Measurements from ENCODE around the gene TSKU. TPM values are rescaled to one million over a fixed set of nuclear protein-coding genes. Genes with fewer than 3 reads are reported as not detected.
A peak's percentile ranks its signal among the peaks of the same experiment; 100 is the strongest.

TSKU gene
- total RNA-seq, 1 donor from 2014 or later = 27.5 TPM

DNA sequence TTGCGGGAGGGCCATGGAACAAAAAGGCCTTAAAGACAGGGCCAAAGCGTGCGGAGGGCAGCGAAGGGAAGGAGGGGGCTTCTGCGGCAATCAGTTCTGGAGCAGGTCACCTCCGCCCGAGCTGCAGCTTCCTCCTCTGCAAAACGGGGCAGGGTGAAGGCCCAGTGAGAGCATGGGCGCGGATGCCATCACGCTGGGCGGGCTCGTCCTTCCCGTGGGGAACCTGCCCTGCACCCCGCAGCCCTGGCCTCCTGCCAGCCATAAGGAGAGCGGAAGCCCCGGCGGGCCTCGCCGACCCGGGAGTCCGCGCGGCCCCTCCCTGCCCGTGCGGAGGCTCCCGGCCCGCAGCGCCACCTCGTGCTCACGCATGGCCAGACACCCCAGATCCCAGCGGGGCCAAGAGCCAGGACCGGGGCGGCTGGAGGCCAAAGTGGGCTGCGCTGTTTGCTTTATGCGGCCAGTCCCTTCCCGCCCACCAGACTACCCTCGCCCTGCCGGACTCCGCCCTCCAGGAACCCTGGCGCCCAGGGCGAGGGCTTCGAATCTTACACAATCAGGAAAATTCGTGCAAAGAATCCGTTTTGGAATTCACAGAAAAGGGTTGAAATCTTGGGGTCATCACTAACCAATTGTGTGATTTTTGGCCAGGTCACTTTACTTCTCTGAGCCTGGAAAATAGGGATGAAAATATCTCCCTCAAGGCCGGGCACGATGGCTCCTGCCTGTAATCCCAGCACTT is 16.1 kb downstream of the TSKU start:
- peaks cover 19% of the 10 kb centered on the region for H3K4me1 Mint-ChIP-seq
- TF ChIP-seq, protein P1, sequence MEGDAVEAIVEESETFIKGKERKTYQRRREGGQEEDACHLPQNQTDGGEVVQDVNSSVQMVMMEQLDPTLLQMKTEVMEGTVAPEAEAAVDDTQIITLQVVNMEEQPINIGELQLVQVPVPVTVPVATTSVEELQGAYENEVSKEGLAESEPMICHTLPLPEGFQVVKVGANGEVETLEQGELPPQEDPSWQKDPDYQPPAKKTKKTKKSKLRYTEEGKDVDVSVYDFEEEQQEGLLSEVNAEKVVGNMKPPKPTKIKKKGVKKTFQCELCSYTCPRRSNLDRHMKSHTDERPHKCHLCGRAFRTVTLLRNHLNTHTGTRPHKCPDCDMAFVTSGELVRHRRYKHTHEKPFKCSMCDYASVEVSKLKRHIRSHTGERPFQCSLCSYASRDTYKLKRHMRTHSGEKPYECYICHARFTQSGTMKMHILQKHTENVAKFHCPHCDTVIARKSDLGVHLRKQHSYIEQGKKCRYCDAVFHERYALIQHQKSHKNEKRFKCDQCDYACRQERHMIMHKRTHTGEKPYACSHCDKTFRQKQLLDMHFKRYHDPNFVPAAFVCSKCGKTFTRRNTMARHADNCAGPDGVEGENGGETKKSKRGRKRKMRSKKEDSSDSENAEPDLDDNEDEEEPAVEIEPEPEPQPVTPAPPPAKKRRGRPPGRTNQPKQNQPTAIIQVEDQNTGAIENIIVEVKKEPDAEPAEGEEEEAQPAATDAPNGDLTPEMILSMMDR (conservative IDR thresholded peaks at IDR 0.05) = peak; percentile 93
- H3K27me3 Mint-ChIP-seq (ENCODE audit: low read depth) = no peaks in the 10 kb centered on the region
- H3K27ac Mint-ChIP-seq (ENCODE audit: unreplicated experiment) = no peak overlapping the region
- peak; percentile 84 for DNase-seq (ENCODE audit: low read depth, low spot score)
- H3K9me3 Mint-ChIP-seq = no peaks in the 10 kb centered on the region
- no peaks in the 10 kb centered on the region for H3K36me3 Mint-ChIP-seq (ENCODE audit: low read depth)
- peak overlapping the region; percentile 34 for H3K4me3 Mint-ChIP-seq

DNA sequence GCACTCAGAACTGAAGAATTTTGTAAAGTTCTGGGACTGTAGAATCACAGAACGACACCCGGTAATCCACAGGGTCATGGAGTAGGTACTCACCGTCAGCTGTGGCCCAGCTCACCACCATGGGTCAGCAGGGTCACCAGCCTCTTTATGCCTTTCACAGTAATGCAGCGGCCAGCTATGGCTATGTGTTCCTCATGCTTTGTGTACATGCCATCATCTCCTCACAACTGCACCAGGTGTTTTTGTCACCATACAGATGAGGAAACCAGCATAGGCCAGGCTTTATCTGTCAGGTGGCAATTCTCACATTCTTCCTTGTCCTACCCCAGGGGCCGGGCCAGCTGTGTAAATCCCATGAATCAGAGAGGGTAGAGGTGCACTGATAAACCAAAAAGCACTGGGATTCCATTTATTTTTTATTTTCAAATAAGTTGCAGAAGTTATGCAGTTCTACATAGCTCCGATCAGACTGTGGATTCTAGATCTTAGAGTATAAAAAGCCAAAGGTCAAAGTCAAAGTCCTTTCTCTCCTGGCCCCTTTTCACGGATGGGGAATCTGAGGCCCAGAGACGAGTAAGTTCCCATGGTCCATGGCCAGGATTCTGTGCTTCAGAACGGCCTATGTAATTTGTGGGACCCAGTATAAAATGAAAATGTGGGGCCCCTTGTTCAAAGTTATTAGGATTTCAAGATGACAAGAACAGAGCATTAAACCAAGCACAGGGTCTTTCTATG is 17.5 kb downstream of the TSKU start:
- H3K4me1 Mint-ChIP-seq = peaks cover 19% of the 10 kb centered on the region
- no peaks in the 10 kb centered on the region for H3K9me3 Mint-ChIP-seq
- no peaks in the 10 kb centered on the region for H3K27me3 Mint-ChIP-seq (ENCODE audit: low read depth)
- H3K27ac Mint-ChIP-seq (ENCODE audit: unreplicated experiment) = no peak overlapping the region
- H3K36me3 Mint-ChIP-seq (ENCODE audit: low read depth) = no peaks in the 10 kb centered on the region
- no peak for DNase-seq (ENCODE audit: low read depth, low spot score)
- no peak overlapping the region for H3K4me3 Mint-ChIP-seq
- TF ChIP-seq, protein P1 (conservative IDR thresholded peaks at IDR 0.05) = no peak

GRCh38 chr11:76801225-76801624 is 18.1 kb downstream of the TSKU start:
- no peak overlapping the region for H3K27ac Mint-ChIP-seq (ENCODE audit: unreplicated experiment)
- DNase-seq (ENCODE audit: low read depth, low spot score) = no peak
- TF ChIP-seq, protein P1 (conservative IDR thresholded peaks at IDR 0.05) = no peak

DNA sequence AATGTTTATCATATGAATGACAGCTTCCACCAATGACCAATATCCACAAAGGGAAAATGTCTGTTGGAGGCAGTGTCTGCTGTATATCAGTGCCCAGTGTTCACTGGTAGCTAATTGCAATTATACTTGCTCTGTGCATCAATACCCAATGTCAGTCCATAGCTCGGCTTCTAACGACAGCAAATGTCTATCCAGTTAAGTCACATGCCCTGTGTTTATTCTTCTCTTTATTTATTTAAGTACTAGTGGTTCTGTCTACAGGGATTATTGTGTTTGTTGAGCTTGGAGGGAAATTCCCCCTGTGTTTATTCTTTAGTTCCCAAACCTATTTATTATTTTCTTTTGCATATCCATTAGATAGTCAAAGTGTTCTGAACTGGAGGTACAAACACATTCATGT is 18.6 kb downstream of the TSKU start:
- Mint-ChIP-seq H3K9me3 (no peaks in the 10 kb centered on the region), H3K36me3 (ENCODE audit: low read depth) (no peaks in the 10 kb centered on the region), H3K27me3 (ENCODE audit: low read depth) (peaks cover 2% of the 10 kb centered on the region), H3K4me3 (no peak overlapping the region), H3K4me1 (peaks cover 19% of the 10 kb centered on the region), H3K27ac (ENCODE audit: unreplicated experiment) (no peak overlapping the region)
- DNase-seq (ENCODE audit: low read depth, low spot score) = no peak
- TF ChIP-seq, protein P1 (conservative IDR thresholded peaks at IDR 0.05) = no peak

More at GRCh38 chr11:76801225-76801624, 18.1 kb downstream of the TSKU start:
- Mint-ChIP-seq H3K36me3 (ENCODE audit: low read depth) (no peaks in the 10 kb centered on the region), H3K4me1 (peaks cover 19% of the 10 kb centered on the region), H3K9me3 (no peaks in the 10 kb centered on the region), H3K4me3 (no peak overlapping the region), H3K27me3 (ENCODE audit: low read depth) (no peaks in the 10 kb centered on the region)

DNA sequence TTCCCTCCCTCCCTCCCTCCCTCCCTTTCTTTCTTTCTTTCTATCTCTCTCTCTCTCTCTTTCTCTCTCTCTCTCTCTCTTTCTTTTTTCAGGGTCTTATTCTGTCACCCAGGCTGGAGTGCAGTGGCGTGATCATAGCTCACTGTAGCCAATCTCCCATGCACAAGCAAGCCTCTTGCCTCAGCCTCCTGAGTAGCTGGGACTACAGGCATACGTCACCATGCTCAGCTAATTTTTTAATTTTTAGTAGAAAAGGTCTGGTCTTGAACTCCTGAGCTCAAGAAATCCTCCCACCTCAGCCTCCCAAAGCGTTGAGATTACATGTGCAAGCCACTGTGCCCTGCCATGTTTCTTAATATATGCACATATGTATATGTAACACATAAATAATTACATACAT is 19.0 kb downstream of the TSKU start:
- DNase-seq (ENCODE audit: low read depth, low spot score) = no peak
- no peaks in the 10 kb centered on the region for H3K36me3 Mint-ChIP-seq (ENCODE audit: low read depth)
- peaks cover 20% of the 10 kb centered on the region for H3K4me1 Mint-ChIP-seq

More for the DNA sequence above, 19.0 kb downstream of the TSKU start:
- TF ChIP-seq, protein P1 (conservative IDR thresholded peaks at IDR 0.05) = no peak
- no peak overlapping the region for H3K27ac Mint-ChIP-seq (ENCODE audit: unreplicated experiment)
- no peaks in the 10 kb centered on the region for H3K9me3 Mint-ChIP-seq
- H3K27me3 Mint-ChIP-seq (ENCODE audit: low read depth) = peaks cover 2% of the 10 kb centered on the region
- no peak overlapping the region for H3K4me3 Mint-ChIP-seq
